ENCODE measurements around the gene EIF3D.

The EIF3D gene

GRCh38 chr22:36512991-36513390, 16.0 kb downstream of the EIF3D start:
- H3K9ac ChIP-seq (ENCODE audit: low read length), result no peak overlapping the region
- no peaks in the 10 kb centered on the region for H3K9me2 ChIP-seq (replicated peaks; ENCODE audit: insufficient read depth, low read length)
- H3K27ac ChIP-seq (ENCODE audit: low read length), result no peak overlapping the region
- no peaks in the 10 kb centered on the region for H4K20me1 ChIP-seq (ENCODE audit: insufficient read depth, low read length)
- peaks cover 46% of the 10 kb centered on the region for H3F3A ChIP-seq (ENCODE audit: insufficient read depth, low read length)
- H3K9me3 ChIP-seq (replicated peaks; ENCODE audit: insufficient read depth, low read length), result no peaks in the 10 kb centered on the region
- no peak overlapping the region for H2AFZ ChIP-seq (ENCODE audit: low read length)
- H3K4me2 ChIP-seq (ENCODE audit: low read depth, low read length), result no peak overlapping the region
- H3K4me1 ChIP-seq (ENCODE audit: low read length), result no peaks in the 10 kb centered on the region
- peaks cover 52% of the 10 kb centered on the region for H3K36me3 ChIP-seq (replicated peaks; ENCODE audit: insufficient read depth, low read length)
- peaks cover 14% of the 10 kb centered on the region for H3K79me2 ChIP-seq (ENCODE audit: low read length)
- no peaks in the 10 kb centered on the region for H3K27me3 ChIP-seq (replicated peaks; ENCODE audit: insufficient read depth, low read length)
- H3K4me3 ChIP-seq (ENCODE audit: low read length), result no peak overlapping the region
- DNase-seq, result no peak
- TF ChIP-seq EZH2phosphoT487 (IDR thresholded peaks at IDR 0.05; ENCODE audit: low read length) (no peak), EZH2 (optimal IDR thresholded peaks at IDR 0.05; ENCODE audit: low read depth, low read length) (no peak)
- TF ChIP-seq, protein P1, sequence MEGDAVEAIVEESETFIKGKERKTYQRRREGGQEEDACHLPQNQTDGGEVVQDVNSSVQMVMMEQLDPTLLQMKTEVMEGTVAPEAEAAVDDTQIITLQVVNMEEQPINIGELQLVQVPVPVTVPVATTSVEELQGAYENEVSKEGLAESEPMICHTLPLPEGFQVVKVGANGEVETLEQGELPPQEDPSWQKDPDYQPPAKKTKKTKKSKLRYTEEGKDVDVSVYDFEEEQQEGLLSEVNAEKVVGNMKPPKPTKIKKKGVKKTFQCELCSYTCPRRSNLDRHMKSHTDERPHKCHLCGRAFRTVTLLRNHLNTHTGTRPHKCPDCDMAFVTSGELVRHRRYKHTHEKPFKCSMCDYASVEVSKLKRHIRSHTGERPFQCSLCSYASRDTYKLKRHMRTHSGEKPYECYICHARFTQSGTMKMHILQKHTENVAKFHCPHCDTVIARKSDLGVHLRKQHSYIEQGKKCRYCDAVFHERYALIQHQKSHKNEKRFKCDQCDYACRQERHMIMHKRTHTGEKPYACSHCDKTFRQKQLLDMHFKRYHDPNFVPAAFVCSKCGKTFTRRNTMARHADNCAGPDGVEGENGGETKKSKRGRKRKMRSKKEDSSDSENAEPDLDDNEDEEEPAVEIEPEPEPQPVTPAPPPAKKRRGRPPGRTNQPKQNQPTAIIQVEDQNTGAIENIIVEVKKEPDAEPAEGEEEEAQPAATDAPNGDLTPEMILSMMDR (IDR thresholded peaks at IDR 0.05; ENCODE audit: low read length), result no peak

DNA sequence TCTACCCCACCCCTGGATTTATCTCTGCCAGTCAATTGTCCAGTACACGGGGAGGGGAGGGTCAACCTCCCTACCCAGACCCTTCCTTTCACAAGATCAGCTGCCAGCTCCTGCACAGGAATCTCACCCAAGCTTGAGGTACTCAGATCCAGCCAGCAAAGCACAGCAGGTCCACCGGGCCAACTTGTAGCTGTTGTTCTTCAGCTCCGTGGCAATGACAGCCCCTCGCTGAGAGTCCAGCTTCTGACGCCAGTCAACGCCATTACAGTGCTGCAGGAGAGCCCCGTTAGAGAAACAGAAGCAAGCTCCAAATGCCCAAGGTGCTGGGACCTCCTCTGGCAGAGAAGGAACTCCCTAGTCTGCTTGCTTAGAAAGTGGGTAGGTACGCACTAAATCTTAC, 16.6 kb downstream of the EIF3D start:
- Histone ChIP-seq H3F3A (ENCODE audit: insufficient read depth, low read length) (peaks cover 46% of the 10 kb centered on the region), H3K36me3 (replicated peaks; ENCODE audit: insufficient read depth, low read length) (peaks cover 50% of the 10 kb centered on the region)
- no peak for TF ChIP-seq EZH2phosphoT487 (IDR thresholded peaks at IDR 0.05; ENCODE audit: low read length)
- TF ChIP-seq, protein P1 (IDR thresholded peaks at IDR 0.05; ENCODE audit: low read length), result no peak
- no peak for TF ChIP-seq EZH2 (optimal IDR thresholded peaks at IDR 0.05; ENCODE audit: low read depth, low read length)

GRCh38 chr22:36510966-36511881, 17.7 kb downstream of the EIF3D start:
- peaks cover 4% of the 10 kb centered on the region for H3K79me2 ChIP-seq (ENCODE audit: low read length)
- no peak overlapping the region for H3K27ac ChIP-seq (ENCODE audit: low read length)
- no peak overlapping the region for H2AFZ ChIP-seq (ENCODE audit: low read length)
- DNase-seq, result no peak
- no peak overlapping the region for H3K4me2 ChIP-seq (ENCODE audit: low read depth, low read length)
- no peak for TF ChIP-seq EZH2 (optimal IDR thresholded peaks at IDR 0.05; ENCODE audit: low read depth, low read length)
- TF ChIP-seq, protein P1 (IDR thresholded peaks at IDR 0.05; ENCODE audit: low read length), result peak; percentile 47
- H3K36me3 ChIP-seq (replicated peaks; ENCODE audit: insufficient read depth, low read length), result peaks cover 39% of the 10 kb centered on the region
- no peak overlapping the region for H3K4me3 ChIP-seq (ENCODE audit: low read length)
- H4K20me1 ChIP-seq (ENCODE audit: insufficient read depth, low read length), result no peaks in the 10 kb centered on the region
- no peaks in the 10 kb centered on the region for H3K9me2 ChIP-seq (replicated peaks; ENCODE audit: insufficient read depth, low read length)
- peaks cover 53% of the 10 kb centered on the region for H3F3A ChIP-seq (ENCODE audit: insufficient read depth, low read length)
- no peak overlapping the region for H3K9ac ChIP-seq (ENCODE audit: low read length)
- no peaks in the 10 kb centered on the region for H3K27me3 ChIP-seq (replicated peaks; ENCODE audit: insufficient read depth, low read length)
- H3K9me3 ChIP-seq (replicated peaks; ENCODE audit: insufficient read depth, low read length), result no peaks in the 10 kb centered on the region
- H3K4me1 ChIP-seq (ENCODE audit: low read length), result peaks cover 10% of the 10 kb centered on the region

More for the DNA sequence above, 16.6 kb downstream of the EIF3D start:
- peaks cover 10% of the 10 kb centered on the region for H3K79me2 ChIP-seq (ENCODE audit: low read length)
- H4K20me1 ChIP-seq (ENCODE audit: insufficient read depth, low read length), result no peaks in the 10 kb centered on the region
- H3K9me2 ChIP-seq (replicated peaks; ENCODE audit: insufficient read depth, low read length), result no peaks in the 10 kb centered on the region
- H3K4me3 ChIP-seq (ENCODE audit: low read length), result no peak overlapping the region
- no peak overlapping the region for H3K4me2 ChIP-seq (ENCODE audit: low read depth, low read length)
- peaks cover 3% of the 10 kb centered on the region for H3K4me1 ChIP-seq (ENCODE audit: low read length)
- no peaks in the 10 kb centered on the region for H3K9me3 ChIP-seq (replicated peaks; ENCODE audit: insufficient read depth, low read length)
- no peak for DNase-seq
- no peak overlapping the region for H3K9ac ChIP-seq (ENCODE audit: low read length)
- no peaks in the 10 kb centered on the region for H3K27me3 ChIP-seq (replicated peaks; ENCODE audit: insufficient read depth, low read length)
- H3K27ac ChIP-seq (ENCODE audit: low read length), result no peak overlapping the region
- no peak overlapping the region for H2AFZ ChIP-seq (ENCODE audit: low read length)
